ENCODE results near the gene IFT20. TPM values are rescaled to one million over a fixed set of nuclear protein-coding genes. Genes with fewer than 3 reads are reported as not detected.

IFT20 gene
- total RNA-seq, 1 donor from 2014 or later: 47.2 TPM

DNA sequence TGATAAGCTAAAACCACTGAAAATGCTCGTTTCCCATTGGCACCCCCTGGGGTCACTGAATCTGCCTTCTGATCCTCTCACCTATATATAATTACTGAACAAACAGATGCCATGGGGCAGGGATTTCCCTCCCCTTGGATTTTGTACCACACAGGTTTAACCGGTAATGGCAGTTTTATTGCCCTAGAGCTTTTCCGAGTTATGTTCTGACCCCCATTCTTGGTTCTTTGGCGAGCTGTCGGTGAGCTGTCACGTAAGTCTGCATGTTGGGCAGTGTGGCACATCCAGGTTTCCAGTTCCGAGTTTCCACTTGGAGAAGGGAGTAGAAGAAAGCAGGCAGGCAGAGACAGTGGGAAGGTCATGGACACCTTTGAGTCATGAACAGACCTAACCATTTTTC is 9.2 kb downstream of the IFT20 start:
- DNase-seq (ENCODE audit: low spot score): no peak
- TF ChIP-seq, protein P1, sequence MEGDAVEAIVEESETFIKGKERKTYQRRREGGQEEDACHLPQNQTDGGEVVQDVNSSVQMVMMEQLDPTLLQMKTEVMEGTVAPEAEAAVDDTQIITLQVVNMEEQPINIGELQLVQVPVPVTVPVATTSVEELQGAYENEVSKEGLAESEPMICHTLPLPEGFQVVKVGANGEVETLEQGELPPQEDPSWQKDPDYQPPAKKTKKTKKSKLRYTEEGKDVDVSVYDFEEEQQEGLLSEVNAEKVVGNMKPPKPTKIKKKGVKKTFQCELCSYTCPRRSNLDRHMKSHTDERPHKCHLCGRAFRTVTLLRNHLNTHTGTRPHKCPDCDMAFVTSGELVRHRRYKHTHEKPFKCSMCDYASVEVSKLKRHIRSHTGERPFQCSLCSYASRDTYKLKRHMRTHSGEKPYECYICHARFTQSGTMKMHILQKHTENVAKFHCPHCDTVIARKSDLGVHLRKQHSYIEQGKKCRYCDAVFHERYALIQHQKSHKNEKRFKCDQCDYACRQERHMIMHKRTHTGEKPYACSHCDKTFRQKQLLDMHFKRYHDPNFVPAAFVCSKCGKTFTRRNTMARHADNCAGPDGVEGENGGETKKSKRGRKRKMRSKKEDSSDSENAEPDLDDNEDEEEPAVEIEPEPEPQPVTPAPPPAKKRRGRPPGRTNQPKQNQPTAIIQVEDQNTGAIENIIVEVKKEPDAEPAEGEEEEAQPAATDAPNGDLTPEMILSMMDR (IDR thresholded peaks at IDR 0.05; ENCODE audit: unreplicated experiment): no peak
- Mint-ChIP-seq H3K4me3 (ENCODE audit: unreplicated experiment) (no peak overlapping the region), H3K27me3 (ENCODE audit: unreplicated experiment) (peaks cover 3% of the 10 kb centered on the region), H3K36me3 (ENCODE audit: low read depth, unreplicated experiment) (peaks cover 17% of the 10 kb centered on the region), H3K27ac (ENCODE audit: unreplicated experiment) (no peak overlapping the region), H3K9me3 (ENCODE audit: unreplicated experiment) (no peaks in the 10 kb centered on the region), H3K4me1 (ENCODE audit: unreplicated experiment) (peaks cover 7% of the 10 kb centered on the region)

DNA sequence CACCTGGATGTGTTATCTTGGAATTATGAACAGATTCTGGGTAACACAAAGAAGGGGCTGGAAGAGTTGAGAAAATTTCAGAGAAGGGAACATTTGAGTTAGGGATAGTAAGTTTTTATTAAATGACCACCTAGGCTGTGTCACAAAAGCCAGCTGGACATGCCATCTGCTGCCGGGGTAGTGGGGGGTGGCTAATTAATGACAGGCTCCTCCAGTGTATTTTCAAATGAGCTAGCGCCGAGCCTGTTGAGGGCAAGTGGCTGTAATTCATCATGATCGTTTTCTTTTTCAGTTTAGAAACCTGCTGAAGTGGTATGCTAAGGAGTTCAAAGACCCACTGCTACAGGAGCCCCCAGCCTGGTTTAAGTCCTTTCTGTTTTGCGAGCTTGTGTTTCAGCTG is 10.1 kb downstream of the IFT20 start:
- Mint-ChIP-seq H3K9me3 (ENCODE audit: unreplicated experiment) (no peaks in the 10 kb centered on the region), H3K36me3 (ENCODE audit: low read depth, unreplicated experiment) (peaks cover 17% of the 10 kb centered on the region), H3K27ac (ENCODE audit: unreplicated experiment) (peak overlapping the region; percentile 7), H3K4me1 (ENCODE audit: unreplicated experiment) (peaks cover 15% of the 10 kb centered on the region), H3K27me3 (ENCODE audit: unreplicated experiment) (peaks cover 3% of the 10 kb centered on the region), H3K4me3 (ENCODE audit: unreplicated experiment) (no peak overlapping the region)
- TF ChIP-seq, protein P1 (IDR thresholded peaks at IDR 0.05; ENCODE audit: unreplicated experiment): no peak
- DNase-seq (ENCODE audit: low spot score): no peak

DNA sequence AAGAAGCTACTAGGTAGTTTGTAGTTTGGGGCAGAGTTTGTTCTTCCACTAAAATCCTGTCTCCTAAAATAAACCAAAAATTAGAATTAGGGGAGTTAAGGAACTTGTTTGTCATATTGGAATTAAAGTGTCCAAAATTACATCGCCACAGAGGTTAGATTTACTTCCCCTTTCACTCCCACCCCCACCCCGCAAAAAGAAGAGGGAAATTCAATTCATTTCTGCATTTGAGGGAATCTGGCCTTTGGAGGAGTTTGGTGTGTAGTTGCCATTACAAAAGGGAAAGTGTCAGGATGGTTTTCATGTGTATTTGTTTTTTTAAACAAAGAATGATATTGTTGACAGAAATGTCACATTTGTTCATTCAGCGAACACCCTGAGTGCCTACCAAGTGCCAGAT is 10.5 kb downstream of the IFT20 start:
- Mint-ChIP-seq H3K36me3 (ENCODE audit: low read depth, unreplicated experiment) (peaks cover 17% of the 10 kb centered on the region), H3K9me3 (ENCODE audit: unreplicated experiment) (no peaks in the 10 kb centered on the region), H3K4me3 (ENCODE audit: unreplicated experiment) (no peak overlapping the region), H3K27ac (ENCODE audit: unreplicated experiment) (peak overlapping the region; percentile 7), H3K27me3 (ENCODE audit: unreplicated experiment) (peaks cover 3% of the 10 kb centered on the region), H3K4me1 (ENCODE audit: unreplicated experiment) (peaks cover 19% of the 10 kb centered on the region)
- TF ChIP-seq, protein P1 (IDR thresholded peaks at IDR 0.05; ENCODE audit: unreplicated experiment): no peak
- DNase-seq (ENCODE audit: low spot score): no peak

DNA sequence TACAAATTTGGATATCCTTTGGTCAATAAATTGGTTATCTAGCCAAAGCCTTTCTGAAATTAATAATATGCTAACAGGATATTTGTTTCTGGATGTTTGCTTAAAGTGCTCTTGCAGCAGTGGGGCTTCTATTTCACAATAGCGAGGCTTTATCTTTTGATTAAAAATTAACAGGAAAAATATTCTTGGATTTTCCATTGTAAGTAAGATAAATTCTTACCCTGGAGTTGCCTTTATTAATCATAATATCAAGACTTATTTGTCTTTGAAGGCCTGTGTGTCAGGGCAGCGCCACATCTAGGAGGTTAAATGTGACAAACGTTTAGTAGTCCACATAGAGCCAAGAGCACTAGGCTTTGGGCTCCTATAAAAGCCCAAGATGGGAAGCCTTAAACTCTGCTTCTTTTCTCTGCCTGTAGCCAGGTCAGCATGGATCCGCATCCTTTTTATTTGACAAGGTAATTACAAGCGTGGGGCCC is 11.0 kb downstream of the IFT20 start:
- Mint-ChIP-seq H3K27me3 (ENCODE audit: unreplicated experiment) (peaks cover 3% of the 10 kb centered on the region), H3K27ac (ENCODE audit: unreplicated experiment) (no peak overlapping the region), H3K9me3 (ENCODE audit: unreplicated experiment) (no peaks in the 10 kb centered on the region), H3K4me1 (ENCODE audit: unreplicated experiment) (peaks cover 24% of the 10 kb centered on the region), H3K36me3 (ENCODE audit: low read depth, unreplicated experiment) (peaks cover 17% of the 10 kb centered on the region), H3K4me3 (ENCODE audit: unreplicated experiment) (no peak overlapping the region)
- DNase-seq (ENCODE audit: low spot score): no peak
- TF ChIP-seq, protein P1 (IDR thresholded peaks at IDR 0.05; ENCODE audit: unreplicated experiment): no peak

DNA sequence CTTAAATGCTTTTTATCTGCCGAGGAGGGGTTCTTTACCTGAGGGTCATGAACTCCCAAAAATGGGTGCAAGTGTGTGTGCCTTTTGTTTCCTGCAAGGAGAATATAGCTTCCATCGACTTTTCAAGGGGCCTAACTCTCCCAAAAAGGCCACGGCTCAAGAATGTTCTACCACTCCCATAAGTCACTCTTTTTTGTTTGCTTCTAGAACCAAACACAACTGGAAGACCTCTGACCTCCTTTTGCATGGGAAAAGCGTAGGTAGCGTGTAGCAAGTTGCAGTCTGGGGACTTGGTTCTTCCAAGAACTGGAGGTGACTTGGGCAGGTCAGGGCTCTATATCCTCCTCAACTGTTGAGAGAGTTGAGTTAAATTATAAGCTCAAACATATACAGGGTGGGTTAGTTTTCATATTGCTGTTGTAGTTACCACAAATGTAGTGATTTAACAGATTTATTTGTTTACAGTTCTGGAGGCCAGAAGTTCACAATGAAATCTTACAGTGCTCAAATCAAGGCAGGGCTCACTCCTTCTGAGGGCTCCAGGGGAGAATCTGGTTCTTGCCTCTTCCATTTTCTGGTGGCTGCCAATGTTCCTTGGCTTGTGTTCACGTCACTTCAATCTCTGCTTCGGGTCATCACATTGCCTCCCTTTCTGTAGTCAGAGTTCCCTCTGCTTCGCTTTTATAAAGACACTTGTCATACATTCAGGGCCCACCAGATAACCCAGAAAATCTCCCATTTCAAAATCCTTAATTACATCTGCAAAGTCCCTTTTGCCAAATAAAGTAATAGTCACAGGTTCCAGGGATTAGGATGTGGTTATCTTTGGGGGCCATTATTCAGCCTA is 14.8 kb downstream of the IFT20 start:
- Mint-ChIP-seq H3K27ac (ENCODE audit: unreplicated experiment) (peak overlapping the region; percentile 2), H3K4me3 (ENCODE audit: unreplicated experiment) (peak overlapping the region; percentile 96), H3K36me3 (ENCODE audit: low read depth, unreplicated experiment) (no peaks in the 10 kb centered on the region), H3K27me3 (ENCODE audit: unreplicated experiment) (peaks cover 11% of the 10 kb centered on the region), H3K9me3 (ENCODE audit: unreplicated experiment) (peaks cover 6% of the 10 kb centered on the region), H3K4me1 (ENCODE audit: unreplicated experiment) (peaks cover 39% of the 10 kb centered on the region)
- TF ChIP-seq, protein P1 (IDR thresholded peaks at IDR 0.05; ENCODE audit: unreplicated experiment): no peak
- no peak for DNase-seq (ENCODE audit: low spot score)
